Heart left ventricle (tissue), 16 donors: ENCODE results near the gene DBH. TPM values are rescaled to one million over a fixed set of nuclear protein-coding genes. Genes with fewer than 3 reads are reported as not detected.

ENCODE experiments used
- ATAC-seq, 4 donors: fragments of 200-7000 bp; cut with Tn5 transposase; one replicate each; pipeline ENCODE4 v1.9.1; 2020 to 2022; ENCODE audit warnings: moderate library complexity in 4 of 4, mild to moderate bottlenecking in 3 of 4, moderate number of reproducible peaks in 1 of 4
- DNase-seq, 5 donors: peaks; one replicate each; pipeline ENCODE4 v3.0.0-alpha.2; 2020
- H3K27ac ChIP-seq, 12 donors: fragments of 200-600 bp; sonication (generic) in 4 of 12; one replicate each; pipeline versions ENCODE4 v1.5.0 to v1.8.0; 2016 to 2022; ENCODE audit warnings: mild to moderate bottlenecking in 2 of 12
- H3K27me3 ChIP-seq, 9 donors: fragments of 200-600 bp; sonication (generic) in 2 of 9; one replicate each; pipeline versions ENCODE4 v1.5.1 to v1.8.0; 2016 to 2022; ENCODE audit warnings: mild to moderate bottlenecking in 3 of 9
- H3K36me3 ChIP-seq, 9 donors: fragments of 200-600 bp; sonication (generic) in 2 of 9; one replicate each; pipeline versions ENCODE4 v1.5.0 to v1.8.0; 2018 to 2022; ENCODE audit warnings: mild to moderate bottlenecking in 2 of 9
- H3K4me1 ChIP-seq, 12 donors: fragments of 200-600 bp; sonication (generic) in 4 of 12; one replicate each; pipeline versions ENCODE4 v1.5.0 to v1.8.0; 2016 to 2022; ENCODE audit warnings: mild to moderate bottlenecking in 3 of 12
- H3K4me3 ChIP-seq, 12 donors: fragments of 200-600 bp; sonication (generic) in 4 of 12; one replicate each; pipeline versions ENCODE4 v1.5.0 to v1.8.0; 2017 to 2022; ENCODE audit warnings: mild to moderate bottlenecking in 9 of 12, moderate library complexity in 4 of 12
- H3K9me3 ChIP-seq, 12 donors: fragments of 200-600 bp; sonication (generic) in 4 of 12; one replicate each; pipeline versions ENCODE4 v1.5.0 to v1.8.0; 2016 to 2022; ENCODE audit warnings: mild to moderate bottlenecking in 1 of 12
- POLR2A ChIP-seq, 2 donors: fragments of 450-650 bp; IDR thresholded peaks; one replicate each; pipeline ENCODE4 v1.6.1; 2017; ENCODE audit warnings: antibody characterized with exemption in 2 of 2, mild to moderate bottlenecking in 2 of 2, moderate library complexity in 2 of 2
- WGBS, 4 donors: extraction: QIAGEN DNeasy Blood & Tissue Kit in 2 of 4; methylation state at CpG; one replicate each; pipeline versions ENCODE4 v1.1.5 to v1.1.7; 2013 to 2018; 5-methylcytosine and 5-hydroxymethylcytosine counted together
- intact Hi-C, 10 donors: fragments of 100-400 bp; cut with DNase I; formaldehyde crosslinking; loops; one replicate each; pipeline versions ENCODE4 v1.11.1 to v1.14.2; 2022
- polyA plus RNA-seq, 2 donors: library from polyadenylated mRNA; stranded (reverse); fragments of 200-250 nt; gene quantifications; one replicate each; pipeline ENCODE4 v1.2.3, GENCODE V29; 2013
- total RNA-seq, 9 donors: library from RNA; depleted of rRNA in 2 of 9; stranded (reverse); fragments of >200 nt in 2 of 9; fragmentation: NEBNext Ultra II Directional in 3 of 9; extraction: Animal tissue kit (Norgen Biotek cat#: 25700) in 3 of 9; gene quantifications; one replicate each; pipeline versions ENCODE4 v1.1.0 to v1.2.4, GENCODE V29; 2016 to 2023
- TF ChIP-seq, protein P1 (sequence below), 12 donors: fragments of 200-600 bp; sonication (generic) in 4 of 12; IDR thresholded peaks; one replicate each; pipeline versions ENCODE4 v1.5.0 to v1.8.0; 2018 to 2022; ENCODE audit warnings: antibody characterized with exemption in 12 of 12, mild to moderate bottlenecking in 5 of 12
- donor health status: ischemic (EF 13 %, LVEDD 7.1; RV severe dilation, severe dysfunction).
- donor health status: healthy with polysubstance abuse.
- donor health status: DM: no; HTN: yes; CAD: no.
- donor health status: DM: no; HTN: no; CAD: no.
- donor health status: ischemic (EF 25% LVEDD 6.9; RV normal size, moderate dysfunction).
- donor health status: ischemic (EF 25% LVEDD 5.7; RV mildly dilated, moderate dysfunction).
- donor health status: healthy.
- donor health status: DM: yes; HTN: yes; CAD: no.
- donor health status: ischemic (EF 35%, LVEDD 5.7; RV mildly dilated, moderate dysfunction).
- donor health status: nonischemic (EF 11% LVEDD 7.7; RV severe dilation, severe dysfunction).
- donor health status: DM: yes; HTN: yes; CAD: no.
- donor health status: PGD.
- donor health status: ischemic (EF 29% LVEDD 5.4; RV normal size, mild dysfunction).
- donor health status: nonischemic (EF 23%, LVEDD 6.1; RV moderate dilation, normal function).

The DBH gene
- total and polyA plus RNA-seq, 11 donors = 0.06 to 0.08 TPM; not detected in 9

DNA sequence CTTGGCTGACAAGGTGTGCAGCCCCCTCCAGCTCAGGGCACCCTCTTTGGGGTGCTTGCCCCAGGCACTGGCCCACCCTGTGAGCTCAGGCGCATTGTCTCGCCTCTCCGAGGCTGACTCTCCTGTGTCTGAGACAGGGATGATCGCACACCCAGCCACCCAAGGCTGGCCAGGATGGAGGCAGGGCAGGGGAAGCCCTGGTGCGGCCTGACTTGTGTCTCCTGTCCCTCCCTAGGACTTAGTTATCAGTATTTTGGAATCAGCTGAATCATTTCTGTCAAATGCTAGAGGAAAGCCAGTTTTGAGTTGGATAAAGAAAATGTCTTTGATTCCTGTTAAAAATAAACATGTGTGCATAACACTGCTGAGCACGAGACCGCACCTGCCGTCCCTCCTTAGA, 2.5 kb upstream of the DBH start:
- Histone ChIP-seq H3K9me3 (no peaks in the 10 kb centered on the region), H3K36me3 (no peaks in the 10 kb centered on the region), H3K27me3 (peaks cover 0 to 17% (median 0%) of the 10 kb centered on the region in 9 donors), H3K4me3 (no peak overlapping the region), H3K4me1 (no peaks in the 10 kb centered on the region), H3K27ac (no peak overlapping the region)
- ATAC-seq (no peak), DNase-seq (no peak)
- WGBS, 4 donors = 62 to 81% (median 66%) methylated on average over 8 of the region's 8 CpGs
- intact Hi-C loops = no loop called here
- no peak for TF ChIP-seq POLR2A (IDR thresholded peaks at IDR 0.05)
- TF ChIP-seq, protein P1, sequence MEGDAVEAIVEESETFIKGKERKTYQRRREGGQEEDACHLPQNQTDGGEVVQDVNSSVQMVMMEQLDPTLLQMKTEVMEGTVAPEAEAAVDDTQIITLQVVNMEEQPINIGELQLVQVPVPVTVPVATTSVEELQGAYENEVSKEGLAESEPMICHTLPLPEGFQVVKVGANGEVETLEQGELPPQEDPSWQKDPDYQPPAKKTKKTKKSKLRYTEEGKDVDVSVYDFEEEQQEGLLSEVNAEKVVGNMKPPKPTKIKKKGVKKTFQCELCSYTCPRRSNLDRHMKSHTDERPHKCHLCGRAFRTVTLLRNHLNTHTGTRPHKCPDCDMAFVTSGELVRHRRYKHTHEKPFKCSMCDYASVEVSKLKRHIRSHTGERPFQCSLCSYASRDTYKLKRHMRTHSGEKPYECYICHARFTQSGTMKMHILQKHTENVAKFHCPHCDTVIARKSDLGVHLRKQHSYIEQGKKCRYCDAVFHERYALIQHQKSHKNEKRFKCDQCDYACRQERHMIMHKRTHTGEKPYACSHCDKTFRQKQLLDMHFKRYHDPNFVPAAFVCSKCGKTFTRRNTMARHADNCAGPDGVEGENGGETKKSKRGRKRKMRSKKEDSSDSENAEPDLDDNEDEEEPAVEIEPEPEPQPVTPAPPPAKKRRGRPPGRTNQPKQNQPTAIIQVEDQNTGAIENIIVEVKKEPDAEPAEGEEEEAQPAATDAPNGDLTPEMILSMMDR (IDR thresholded peaks at IDR 0.05) = no peak

DNA sequence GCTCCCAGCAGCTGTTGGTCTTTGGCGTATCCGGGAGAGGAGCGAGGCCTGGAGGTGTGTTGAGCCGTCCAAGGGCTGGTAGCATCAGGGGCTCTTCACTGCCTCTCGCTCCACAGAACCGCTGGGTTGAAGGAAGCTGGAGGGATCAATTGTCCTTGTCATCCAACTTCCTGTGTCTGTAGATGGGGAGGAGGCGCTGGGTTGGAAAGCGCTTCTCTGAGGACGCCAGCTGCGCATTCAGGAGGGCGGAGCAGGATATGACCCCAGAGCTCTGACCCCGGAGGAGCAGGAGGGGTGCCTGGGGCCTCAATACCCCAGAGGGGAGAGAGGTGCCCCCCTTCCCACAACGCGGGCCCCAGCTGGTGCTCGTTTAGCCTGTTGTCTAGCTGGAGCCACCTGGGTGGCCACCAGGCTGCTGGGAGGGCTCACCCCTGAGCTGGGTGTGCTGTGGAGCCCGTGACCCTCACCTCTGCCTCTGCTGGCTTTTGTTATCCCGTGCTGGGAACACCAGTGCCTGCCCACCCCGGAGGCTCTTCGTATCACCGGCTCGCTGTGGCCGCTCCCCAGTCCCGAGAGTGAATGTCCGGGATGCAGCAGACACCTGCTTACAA, 2.0 kb upstream of the DBH start:
- intact Hi-C loops = no loop called here
- ATAC-seq = no peak
- Histone ChIP-seq H3K4me1 (no peaks in the 10 kb centered on the region), H3K4me3 (no peak overlapping the region), H3K36me3 (no peaks in the 10 kb centered on the region), H3K27me3 (peaks cover 0 to 17% (median 0%) of the 10 kb centered on the region in 9 donors), H3K27ac (no peak overlapping the region), H3K9me3 (no peaks in the 10 kb centered on the region)
- WGBS, 4 donors = 42 to 57% (median 49%) methylated on average over 13 to 24 of the region's 24 CpGs
- TF ChIP-seq POLR2A (IDR thresholded peaks at IDR 0.05) = no peak
- TF ChIP-seq, protein P1 (IDR thresholded peaks at IDR 0.05) = no peak
- DNase-seq = no peak

DNA sequence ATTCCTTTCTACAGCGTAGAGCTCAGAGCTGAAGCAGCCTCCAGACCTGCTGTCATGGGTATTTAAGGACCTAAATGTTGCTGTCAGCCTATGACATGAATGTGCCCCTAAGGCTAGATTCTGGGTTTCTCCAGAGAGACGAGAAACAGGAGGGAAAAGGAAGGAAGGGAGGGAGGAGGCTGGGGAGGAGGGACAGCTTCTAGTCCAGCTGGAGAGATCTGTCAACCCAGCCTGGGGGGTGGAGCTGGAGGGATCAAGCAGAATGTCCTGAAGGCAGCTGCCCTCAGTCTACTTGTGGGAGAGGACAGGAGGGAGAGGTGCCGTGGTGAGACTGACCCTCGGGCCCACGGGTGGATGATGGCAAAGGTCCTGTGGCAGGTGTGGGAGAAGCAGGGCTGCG, 1.1 kb upstream of the DBH start:
- Histone ChIP-seq H3K4me3 (no peak overlapping the region), H3K4me1 (no peaks in the 10 kb centered on the region), H3K27ac (no peak overlapping the region), H3K27me3 (peaks cover 0 to 17% (median 0%) of the 10 kb centered on the region in 9 donors), H3K36me3 (no peaks in the 10 kb centered on the region), H3K9me3 (no peaks in the 10 kb centered on the region)
- DNase-seq = no peak
- intact Hi-C loops = no loop called here
- TF ChIP-seq POLR2A (IDR thresholded peaks at IDR 0.05) = no peak
- TF ChIP-seq, protein P1 (IDR thresholded peaks at IDR 0.05) = no peak
- ATAC-seq = peak in 1 of 4 donors; percentile 24
- 53 to 68% (median 58%) methylated on average over 6 of the region's 6 CpGs for WGBS, 4 donors

DNA sequence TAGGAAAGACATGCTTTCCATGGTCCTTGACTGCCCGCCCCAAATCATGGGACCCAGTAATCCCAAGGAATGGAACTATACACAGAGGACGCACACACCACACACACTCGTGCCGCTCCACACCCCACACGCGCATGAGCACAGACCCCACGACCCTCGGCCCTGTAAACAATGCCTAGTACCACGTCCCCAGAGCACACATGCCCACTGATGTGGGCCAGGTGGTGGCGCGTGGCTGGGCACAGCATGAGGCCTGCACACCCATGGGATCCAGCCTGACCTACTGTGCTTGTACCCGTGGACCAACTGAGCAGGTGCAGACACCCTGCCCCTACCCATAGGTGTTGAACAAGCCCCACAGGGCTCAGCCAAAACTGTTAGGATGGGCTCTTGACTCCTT, 739 bp downstream of the DBH start:
- DNase-seq = no peak
- H3K27me3 ChIP-seq = peaks cover 0 to 15% (median 0%) of the 10 kb centered on the region in 9 donors
- WGBS, 4 donors = 76 to 90% (median 86%) methylated on average over 11 to 12 of the region's 12 CpGs
- intact Hi-C loops = no loop called here
- no peak for ATAC-seq
- H3K4me3 ChIP-seq = no peak overlapping the region
- no peaks in the 10 kb centered on the region for H3K36me3 ChIP-seq
- H3K27ac ChIP-seq = no peak overlapping the region
- H3K9me3 ChIP-seq = no peaks in the 10 kb centered on the region
- H3K4me1 ChIP-seq = no peaks in the 10 kb centered on the region
- TF ChIP-seq, protein P1 (IDR thresholded peaks at IDR 0.05) = no peak
- TF ChIP-seq POLR2A (IDR thresholded peaks at IDR 0.05) = no peak
